Caki2 (cell line): ENCODE measurements around the gene RASSF8. TPM values are rescaled to one million over a fixed set of nuclear protein-coding genes. Genes with fewer than 3 reads are reported as not detected.

ENCODE experiments used
- DNase-seq: peaks from one replicate; pipeline ENCODE4 v3.0.0-alpha.2; 2015; ENCODE audit warnings: low read depth
- in situ Hi-C: cut with HindIII; loops from 2 replicates; pipeline ENCODE4 v1.10.0; 2016; ENCODE audit warnings: low sequenced_read_pairs, low pct_unique_long_range_greater_than_20kb, mixed read lengths
- total RNA-seq: library from RNA; depleted of rRNA; stranded (reverse); fragments of >200 nt; shearing (Covaris generic); gene quantifications from 2 replicates; pipeline ENCODE4 v1.2.3, GENCODE V29; 2014; ENCODE audit warnings: low replicate concordance

The RASSF8 gene
- total RNA-seq, 1 experiment from 2014 or later: 44.0 TPM

GRCh38 chr12:25984759-25985158 is 26.3 kb downstream of the RASSF8 start:
- in situ Hi-C loops: no loop called here
- DNase-seq: no peak

DNA sequence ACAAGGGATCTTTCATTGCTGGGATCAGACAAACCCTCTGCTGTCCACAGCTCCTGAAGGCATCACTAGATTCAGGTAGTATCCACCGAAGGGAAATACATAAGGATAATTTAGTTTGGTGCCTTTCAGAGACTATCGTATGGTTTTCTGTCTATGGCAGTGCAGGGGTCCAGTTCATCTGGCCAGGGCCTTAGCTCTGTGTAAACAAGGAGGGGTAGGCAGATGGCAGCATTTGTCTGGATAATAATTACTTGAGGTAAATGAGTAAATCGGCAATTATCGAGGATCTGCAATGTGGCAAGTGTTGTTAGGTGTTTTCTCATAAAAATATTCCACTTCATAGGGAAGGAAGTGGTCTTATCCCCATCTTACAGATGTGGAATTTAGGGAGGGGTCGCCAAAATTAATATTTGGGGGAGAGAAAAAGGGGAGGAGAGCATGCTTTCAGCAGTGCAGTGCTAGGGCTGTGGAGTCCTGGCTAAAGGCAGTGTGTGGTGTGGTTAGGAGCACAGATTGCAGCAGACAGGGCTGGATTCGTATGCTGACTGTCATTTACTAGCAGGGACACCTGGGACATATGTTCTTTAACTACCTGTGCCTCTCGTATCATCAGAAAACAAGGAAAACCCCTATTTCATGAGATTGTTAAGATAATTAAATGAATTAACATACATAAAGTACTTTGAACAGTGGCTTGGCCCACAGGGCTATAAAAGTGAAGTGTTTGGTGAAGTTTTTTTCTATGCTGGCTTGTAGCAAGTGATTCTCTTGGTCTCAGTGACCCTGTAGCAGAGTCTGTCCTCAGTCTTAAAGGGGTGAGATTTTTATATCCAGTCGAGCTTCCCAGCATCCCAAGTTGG is 27.1 kb downstream of the RASSF8 start:
- in situ Hi-C loops: no loop called here

GRCh38 chr12:25986180-25986579 is 27.7 kb downstream of the RASSF8 start:
- in situ Hi-C loops: no loop called here
- no peak for DNase-seq

More for the DNA sequence above, 27.1 kb downstream of the RASSF8 start:
- no peak for DNase-seq

DNA sequence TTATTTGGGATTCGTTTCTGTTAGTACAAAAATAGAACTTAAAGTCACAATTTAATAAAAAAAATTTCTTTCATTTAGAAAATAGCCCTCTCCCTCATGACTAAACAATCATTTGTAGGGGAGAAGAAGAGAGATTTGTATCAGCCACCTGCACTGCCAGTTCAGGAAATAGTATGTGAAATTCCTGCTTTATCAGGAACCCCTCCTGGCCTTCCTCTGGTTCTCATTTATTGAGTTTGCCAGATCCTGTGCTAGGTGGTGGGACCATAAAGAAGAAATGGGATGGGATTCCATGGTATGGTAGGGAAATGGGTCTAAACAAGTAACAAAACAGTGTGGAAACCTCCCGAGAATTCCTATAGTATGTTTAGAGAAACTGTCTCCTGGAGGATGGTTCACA is 30.0 kb downstream of the RASSF8 start:
- in situ Hi-C loops: no loop called here
- no peak for DNase-seq

DNA sequence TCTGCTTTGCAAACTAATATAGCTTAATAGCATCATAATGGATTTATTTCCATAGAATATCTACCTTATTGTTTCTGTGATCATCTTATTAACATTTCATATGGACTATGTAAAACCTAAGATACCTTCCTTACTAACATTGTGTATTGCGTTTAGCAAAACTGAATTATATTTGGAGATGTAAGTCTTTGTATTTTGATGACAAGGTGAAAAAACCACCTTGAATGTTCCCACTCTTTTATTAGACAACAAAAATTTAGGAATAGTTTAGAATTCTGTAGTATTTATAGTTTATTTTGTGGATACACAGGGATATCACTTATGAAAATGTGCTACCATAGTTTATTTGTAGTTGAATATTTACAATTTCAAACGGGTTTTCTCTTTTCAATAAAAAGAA is 32.0 kb downstream of the RASSF8 start:
- DNase-seq: no peak
- in situ Hi-C loops: no loop called here

- in situ Hi-C loops: no loop called here
Measured at GRCh38 chr12:25992026-25992782, 33.7 kb downstream of the RASSF8 start.

DNA sequence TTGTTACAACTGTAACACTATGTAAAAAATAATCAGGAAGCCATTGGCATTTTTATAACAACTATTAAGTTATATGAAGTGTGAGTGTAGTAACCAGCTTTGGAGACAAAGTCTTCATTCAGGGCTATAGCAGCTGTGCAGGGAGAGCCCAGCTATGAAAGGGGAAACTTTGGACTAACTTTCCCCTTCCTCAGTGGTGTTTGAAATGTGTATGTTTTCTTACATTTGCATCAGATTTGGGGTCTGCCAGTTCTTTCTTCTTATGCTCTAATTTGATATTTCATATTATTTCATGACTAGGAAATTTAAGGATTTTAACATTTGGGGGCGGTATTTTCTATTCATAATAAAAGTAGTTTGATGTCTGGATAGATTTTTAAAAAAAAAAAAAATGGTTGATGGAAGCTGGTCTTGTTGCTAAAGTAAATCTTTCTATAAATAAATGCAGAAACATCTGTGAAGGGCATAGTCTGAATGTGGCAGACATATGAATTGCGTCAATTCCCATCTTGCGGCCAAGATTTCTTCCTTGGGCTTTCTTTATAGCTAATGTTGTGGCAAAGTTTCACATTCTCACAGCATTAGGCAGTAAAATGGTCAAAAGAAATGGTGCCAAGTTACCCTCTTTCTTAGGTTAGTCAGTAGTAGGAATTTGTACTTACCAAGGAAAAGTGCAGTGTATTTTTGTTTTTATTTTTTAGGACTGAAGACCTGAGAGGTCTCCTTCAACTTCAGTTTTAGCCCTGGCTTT is 35.6 kb downstream of the RASSF8 start:
- in situ Hi-C loops: no loop called here
- no peak for DNase-seq

More at GRCh38 chr12:25992026-25992782, 33.7 kb downstream of the RASSF8 start:
- no peak for DNase-seq

DNA sequence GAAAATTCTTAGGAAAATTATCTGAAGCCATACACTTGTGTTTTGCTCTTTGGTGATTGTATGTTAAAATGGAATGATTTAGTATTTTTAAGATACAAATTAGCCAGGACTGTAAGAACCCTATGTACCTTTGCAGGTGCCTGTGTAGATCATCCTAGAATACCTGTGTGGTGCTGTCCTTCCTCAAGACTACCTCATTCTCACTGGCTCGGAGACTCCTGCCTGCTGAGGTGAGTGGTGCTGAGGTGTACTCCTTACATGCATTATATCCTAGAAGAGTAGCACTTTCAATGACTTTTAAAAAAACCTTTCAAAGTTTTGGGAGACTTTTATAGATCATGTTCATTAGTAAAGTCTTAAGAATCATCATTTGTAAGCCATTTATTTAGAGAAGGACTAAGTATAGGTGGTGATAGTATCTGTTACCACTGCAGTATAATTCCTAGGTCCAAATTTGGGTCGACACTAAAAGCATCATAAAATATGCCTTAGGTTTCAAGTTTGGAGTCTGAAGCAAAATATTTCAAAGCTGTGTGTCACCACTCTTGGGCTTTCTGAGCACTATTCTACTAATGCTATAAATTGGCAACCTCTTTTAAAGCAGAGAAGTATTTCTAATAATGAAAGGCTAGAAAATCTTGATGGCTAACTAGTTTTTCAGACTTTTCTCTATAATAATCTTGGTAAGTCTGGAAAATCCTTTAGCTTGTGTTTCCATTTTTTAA is 36.6 kb downstream of the RASSF8 start:
- in situ Hi-C loops: no loop called here
- DNase-seq: no peak

DNA sequence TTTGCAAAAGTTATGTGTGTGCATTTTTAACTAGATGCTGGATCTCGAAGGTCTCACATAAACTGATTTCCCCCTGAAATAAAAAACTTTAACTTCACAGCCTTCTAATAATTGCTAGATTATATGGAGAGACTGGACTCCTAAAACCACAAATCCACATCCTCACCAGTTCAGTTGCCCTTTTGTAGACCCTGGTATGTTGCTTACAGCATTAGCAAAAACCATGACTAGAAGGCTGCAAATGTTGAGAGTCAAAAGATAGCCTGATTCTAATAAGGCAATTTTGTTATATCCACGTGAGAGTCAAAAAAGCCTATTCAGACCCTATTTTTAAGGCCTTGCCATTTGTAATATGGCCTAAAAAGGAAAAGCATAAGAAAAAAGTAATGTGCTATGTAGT is 37.4 kb downstream of the RASSF8 start:
- no peak for DNase-seq
- in situ Hi-C loops: no loop called here

- in situ Hi-C loops: no loop called here
- DNase-seq: no peak
Measured at GRCh38 chr12:25996677-25997076, 38.2 kb downstream of the RASSF8 start.

DNA sequence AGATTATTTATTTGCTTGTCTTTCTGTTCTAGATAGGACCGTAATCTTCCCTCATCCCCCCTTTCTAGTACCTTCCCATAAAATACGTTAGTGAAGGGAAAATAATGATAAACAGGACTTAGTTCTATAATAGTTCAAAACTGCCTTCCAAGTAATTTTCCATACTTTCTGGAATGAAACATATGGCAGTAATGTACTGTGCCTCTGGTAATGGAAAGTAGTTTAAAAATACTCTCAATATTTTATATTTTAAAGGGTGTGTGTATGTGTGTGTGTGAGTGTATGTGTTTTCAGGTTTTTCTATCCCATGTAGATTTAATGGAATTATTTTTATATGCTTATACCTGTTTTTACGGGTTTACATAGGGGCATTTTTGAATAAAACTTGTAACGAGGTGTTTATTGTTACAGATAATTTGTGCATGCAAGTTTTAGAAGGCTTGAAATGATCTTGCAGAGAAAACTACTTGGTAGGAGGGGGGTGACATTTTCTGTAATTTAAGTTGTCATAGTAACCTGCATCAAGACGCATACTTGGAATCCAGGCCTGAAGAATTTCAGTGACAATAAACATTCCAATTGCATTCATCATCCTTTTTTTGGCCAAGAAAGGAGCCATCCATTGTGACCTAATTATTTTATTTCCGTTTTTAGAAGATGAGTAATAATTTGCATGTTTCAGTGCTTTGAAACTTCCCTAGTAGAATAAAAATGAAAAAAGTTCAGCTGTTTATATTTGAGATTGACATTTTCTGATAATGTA is 38.9 kb downstream of the RASSF8 start:
- in situ Hi-C loops: no loop called here
- DNase-seq: peak; percentile 85

DNA sequence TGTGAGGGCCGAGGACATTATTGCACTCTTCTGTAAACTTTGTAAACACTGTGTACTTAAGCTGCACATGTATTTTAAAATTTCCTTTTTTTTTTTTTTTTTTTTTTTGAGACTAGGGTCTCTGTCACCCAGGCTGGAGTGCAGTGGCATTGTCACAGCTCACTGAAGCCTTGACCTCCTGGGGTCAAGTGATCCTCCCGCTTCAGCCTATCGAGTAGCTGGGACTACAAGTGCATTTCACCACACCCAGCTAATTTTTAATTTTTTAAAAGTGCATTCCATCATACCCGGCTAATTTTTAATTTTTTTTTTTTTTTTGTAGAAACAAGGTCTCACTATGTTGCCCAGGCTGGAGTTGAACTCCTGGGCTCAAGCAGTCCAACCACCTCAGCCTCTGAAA is 42.4 kb downstream of the RASSF8 start:
- no peak for DNase-seq
- in situ Hi-C loops: no loop called here

DNA sequence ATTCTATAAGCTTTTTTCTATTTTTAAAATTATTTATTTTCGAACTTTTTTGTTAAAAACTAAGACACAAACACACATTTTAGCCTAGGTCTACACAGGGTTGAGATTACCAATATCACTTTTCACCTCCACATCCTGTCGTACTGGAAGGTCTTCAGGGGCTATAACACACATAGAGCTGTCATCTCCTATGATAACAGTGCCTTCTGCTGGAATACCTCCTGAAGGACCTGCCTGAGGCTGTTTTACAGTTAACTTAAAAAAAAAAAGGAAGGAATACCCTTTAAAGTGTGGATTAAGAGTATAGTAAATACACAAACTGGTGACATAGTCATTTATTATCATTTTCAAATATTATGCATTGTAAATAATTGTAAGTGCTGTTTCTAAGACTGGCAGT is 43.0 kb downstream of the RASSF8 start:
- in situ Hi-C loops: no loop called here
- no peak for DNase-seq

- no peak for DNase-seq
- in situ Hi-C loops: no loop called here
Measured at GRCh38 chr12:26003065-26003464, 44.6 kb downstream of the RASSF8 start.

DNA sequence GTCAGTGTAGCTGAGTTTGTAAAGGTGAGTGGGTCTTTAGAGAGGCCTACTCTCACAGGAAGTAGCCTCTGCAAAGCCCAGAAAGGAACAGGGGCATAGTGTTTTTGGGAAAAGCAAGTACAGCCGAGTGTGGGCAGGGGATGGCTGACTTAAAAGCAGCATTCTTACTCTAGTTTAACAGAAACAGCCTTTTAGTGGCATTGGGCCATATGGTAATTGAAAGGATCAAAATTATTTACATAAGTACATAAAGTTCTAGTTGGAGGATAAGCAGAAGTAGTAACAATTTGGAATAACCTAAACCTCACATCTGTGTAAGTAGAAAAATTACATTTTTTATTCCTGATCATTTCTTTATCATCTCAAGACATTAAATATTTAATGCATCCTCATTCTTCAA is 49.1 kb downstream of the RASSF8 start:
- in situ Hi-C loops: no loop called here
- no peak for DNase-seq

DNA sequence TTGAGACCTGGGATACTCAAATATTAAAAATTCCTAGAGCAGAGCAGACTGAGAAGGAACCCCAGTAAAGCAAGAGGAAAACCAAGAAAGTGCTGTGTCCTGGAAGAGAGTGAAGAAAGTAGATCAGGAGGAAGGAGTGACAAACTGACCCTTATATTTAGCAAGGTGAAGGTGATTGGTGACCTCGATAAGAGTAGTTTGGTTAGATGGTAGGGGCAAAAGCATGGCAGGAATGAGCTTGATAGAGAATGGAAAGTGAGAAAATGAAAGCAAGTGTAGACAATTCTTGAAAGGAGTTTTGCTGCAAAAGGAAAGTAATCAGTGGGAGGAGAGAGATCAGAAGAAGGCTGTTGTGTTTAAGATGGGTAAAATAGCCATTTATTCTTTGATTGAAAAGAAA is 51.1 kb downstream of the RASSF8 start:
- no peak for DNase-seq
- in situ Hi-C loops: no loop called here

DNA sequence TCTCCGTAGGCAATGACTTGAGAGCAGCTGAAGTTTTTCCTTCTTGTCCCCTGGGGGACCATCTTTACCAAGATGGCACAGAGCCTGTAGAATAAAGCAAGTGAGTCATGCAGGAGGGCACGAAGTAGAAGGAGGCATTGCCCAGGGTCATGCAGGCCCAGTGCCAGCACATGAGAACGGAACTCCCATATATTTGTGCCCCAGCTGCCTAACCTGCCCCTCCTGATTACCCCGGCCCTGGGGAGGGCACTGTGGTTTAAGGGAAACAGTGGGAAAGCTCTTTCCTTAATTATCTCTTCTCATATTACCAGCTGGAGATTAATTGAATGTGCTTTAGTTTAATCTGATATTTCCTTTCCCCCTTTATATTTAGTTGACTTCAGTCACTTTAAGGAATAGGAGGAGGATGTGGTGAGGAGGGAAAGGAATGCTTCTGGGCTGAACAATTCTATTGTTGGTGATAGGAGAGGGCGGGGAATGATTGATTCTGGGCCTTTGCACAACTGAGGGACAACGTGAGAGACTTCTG is 51.9 kb downstream of the RASSF8 start:
- DNase-seq: no peak
- in situ Hi-C loops: no loop called here
